Erythroblast (primary cell): Measurements from ENCODE around the gene SARDH.

Experiments used
- DNase-seq, 2 experiments: peaks; one replicate each; lab custom pipeline; 2025; lab: John Stamatoyannopoulos, UW
- GATA1 ChIP-seq: IDR thresholded peaks from 2 replicates; pipeline ENCODE4 v1.6.1; 2011; ENCODE audit warnings: low read depth, mild to moderate bottlenecking, control low read depth, low read length, moderate library complexity
- POLR2A ChIP-seq: IDR thresholded peaks from 2 replicates; pipeline ENCODE4 v1.6.1; 2011; ENCODE audit warnings: mild to moderate bottlenecking, low read length

SARDH gene

DNA sequence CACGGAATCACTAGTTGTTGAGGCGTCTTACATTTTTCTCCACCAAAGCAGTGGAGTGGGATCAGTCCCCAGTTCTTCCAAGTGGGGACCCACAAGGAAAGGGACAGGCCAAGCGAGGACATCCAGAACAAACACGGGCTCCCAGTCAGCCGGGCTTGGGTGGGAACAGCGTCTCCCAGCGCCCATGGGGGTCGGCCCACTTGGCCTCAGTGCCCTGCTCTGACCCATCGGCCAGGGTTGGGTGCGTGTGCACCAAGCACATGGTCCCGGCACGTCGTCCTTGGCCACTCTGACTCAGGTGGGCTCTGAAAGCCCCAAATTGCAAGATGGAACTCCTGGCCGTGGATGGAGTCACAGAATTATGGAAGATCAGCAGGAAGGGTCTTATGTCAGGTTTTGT, 64.1 kb downstream of the SARDH start:
- TF ChIP-seq POLR2A (no peak), GATA1 (no peak)
- DNase-seq: no peak

- TF ChIP-seq POLR2A: no peak
- TF ChIP-seq GATA1: no peak
- DNase-seq: no peak
These were observed 64.9 kb downstream of the SARDH start for GRCh38 chr9:133673258-133673655.

DNA sequence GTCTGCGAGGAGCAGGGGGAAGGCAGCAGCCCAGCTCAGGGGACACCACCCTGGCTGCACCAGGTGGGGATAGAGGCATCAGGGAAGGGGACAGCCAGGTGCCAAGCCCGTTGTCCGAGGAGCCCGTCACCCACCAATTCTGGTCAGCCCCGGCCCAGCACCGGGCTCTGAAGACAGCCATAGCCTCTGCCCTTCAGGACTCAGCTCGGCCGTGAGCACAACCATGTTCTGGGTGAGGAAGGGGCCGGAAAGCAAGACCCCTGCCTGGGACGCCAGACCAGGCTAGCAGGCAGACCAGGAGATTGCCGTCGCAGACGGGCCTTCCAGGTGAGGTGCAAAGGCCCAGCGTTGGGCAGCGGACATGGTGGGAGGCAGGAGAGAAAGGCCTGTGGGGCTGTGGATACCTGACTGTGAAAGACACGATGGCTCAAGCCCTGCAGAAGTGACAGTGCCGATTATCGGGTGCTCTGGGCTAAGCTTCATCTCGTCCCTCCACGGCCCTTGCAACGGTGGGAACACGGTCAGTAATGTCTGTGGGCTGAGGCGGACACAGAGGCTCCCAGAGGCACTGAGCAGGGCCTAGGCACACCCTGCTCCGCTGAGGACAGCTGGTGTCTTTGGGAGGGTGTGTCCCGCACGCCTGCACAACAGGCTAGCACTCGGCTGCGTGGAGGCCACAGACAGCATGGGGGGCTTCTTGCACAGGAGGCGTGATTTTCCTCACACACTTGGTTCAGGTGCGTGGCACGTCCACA, 65.5 kb downstream of the SARDH start:
- no peak for DNase-seq
- TF ChIP-seq GATA1 (no peak), POLR2A (no peak)

DNA sequence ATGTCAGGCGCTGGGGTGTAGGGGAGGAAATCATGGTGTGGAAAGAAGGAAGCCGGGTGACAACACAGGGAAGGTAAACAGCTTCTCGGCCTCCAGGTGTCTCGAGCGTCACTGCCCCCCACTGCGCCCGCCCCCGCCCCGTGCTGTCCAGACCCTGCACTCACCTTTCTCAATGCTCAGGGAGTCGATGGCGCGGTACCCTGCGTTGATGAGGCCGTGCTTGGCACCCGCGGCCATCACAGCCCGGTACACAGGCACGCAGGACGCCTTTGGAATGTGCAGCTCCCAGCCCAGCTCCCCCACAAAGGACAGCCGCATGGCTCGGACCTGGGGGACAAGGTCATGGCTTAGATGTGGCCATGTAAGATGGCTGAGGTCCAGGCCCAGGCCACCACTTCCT, 66.8 kb downstream of the SARDH start:
- DNase-seq: no peak
- no peak for TF ChIP-seq GATA1
- no peak for TF ChIP-seq POLR2A

DNA sequence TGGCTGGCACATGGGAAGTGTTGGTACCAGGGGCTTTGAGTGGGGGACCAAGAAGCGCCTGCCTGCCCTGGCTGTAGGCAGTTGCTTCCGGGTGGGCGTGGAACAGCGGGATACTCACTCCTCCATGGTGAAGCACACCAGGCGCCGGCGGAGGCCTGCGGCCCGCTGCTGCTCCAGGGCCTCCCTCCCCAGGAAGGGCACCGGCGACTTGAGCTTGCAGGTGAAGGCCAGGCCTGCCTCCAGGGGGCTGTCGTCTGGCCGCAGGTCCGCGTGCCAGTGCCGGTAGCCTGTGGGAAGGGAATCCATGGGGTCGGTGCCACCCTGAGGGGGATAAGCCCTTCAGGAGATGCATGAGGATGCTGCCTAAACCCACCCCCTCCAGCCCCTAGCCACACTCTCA, 67.7 kb downstream of the SARDH start:
- no peak for TF ChIP-seq POLR2A
- TF ChIP-seq GATA1: no peak
- DNase-seq: no peak

DNA sequence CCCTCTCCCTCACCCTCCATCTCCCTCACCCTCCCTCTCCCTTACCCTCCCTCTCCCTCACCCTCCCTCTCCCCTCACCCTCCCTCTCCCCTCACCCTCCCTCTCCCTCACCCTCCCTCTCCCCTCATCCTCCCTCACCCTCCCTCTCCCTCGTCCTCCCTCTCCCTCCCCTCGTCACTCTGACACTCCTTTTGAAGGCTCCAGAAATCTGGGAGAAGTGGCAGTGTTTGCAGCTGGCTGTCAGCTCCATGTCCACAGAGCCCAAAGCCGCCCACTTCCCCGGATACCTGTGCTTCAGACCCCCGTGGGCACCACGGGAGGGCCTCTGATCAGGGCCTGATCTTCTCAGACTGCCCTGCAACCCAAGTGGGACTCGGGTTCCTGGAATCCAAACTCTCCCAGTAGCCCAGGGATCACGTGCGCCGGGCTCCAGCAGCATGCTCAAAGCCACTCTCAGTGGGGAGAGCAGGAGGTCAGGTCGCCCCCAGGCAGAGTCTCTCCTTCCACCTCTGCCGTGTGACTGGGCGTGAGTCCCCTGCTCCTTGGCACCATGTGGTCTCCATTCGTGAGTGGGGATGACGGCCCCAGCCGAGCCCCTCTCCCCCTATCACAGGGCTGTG, 68.9 kb downstream of the SARDH start:
- no peak for DNase-seq

GRCh38 chr9:133667759-133668450, 70.2 kb downstream of the SARDH start:
- no peak for DNase-seq
- TF ChIP-seq GATA1 (no peak), POLR2A (no peak)

More for the DNA sequence above, 68.9 kb downstream of the SARDH start:
- TF ChIP-seq POLR2A (no peak), GATA1 (no peak)

DNA sequence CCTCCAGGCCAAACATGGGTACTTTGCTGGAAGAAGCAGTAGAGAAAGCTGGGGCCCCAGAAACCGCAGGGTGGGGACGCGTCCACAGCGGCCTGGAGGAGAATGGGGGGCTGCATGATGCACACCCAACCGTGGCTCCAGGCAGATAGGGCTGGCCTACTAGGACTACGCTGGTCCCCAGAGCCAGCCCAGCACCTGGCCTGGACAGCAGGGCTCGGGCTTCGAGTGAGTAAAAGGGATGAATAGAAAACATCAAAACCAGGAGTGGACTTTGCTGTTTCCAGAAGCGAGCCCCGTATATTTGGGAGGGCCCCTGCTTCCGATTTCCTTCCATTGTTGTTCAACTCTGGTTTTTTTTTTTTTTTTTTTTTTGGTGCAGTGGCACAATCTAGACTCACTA, 71.3 kb downstream of the SARDH start:
- DNase-seq: no peak
- TF ChIP-seq POLR2A (no peak), GATA1 (no peak)

DNA sequence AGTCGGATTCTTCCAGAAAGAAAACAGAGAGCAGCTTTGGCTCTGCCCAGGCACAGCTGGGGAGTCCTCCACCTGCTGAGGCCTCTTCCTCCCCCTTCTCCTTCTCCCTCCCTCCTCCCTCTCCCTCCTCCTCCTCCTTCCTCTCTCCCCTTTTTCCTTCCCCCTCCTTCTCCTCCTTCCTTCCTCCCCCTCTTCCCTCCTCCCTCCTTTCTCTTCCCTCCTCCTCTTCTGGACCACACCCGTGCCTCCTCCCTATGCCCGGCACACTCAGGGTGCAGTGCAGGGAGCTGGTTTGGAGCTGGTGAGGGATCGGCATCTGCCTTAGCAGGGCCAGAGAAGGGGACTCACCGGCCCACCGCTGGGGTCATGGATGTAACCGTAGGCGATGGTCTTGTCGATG, 71.8 kb downstream of the SARDH start:
- TF ChIP-seq POLR2A: no peak
- no peak for TF ChIP-seq GATA1
- DNase-seq: no peak

GRCh38 chr9:133665535-133665934, 72.6 kb downstream of the SARDH start:
- TF ChIP-seq GATA1: no peak
- no peak for TF ChIP-seq POLR2A
- no peak for DNase-seq

DNA sequence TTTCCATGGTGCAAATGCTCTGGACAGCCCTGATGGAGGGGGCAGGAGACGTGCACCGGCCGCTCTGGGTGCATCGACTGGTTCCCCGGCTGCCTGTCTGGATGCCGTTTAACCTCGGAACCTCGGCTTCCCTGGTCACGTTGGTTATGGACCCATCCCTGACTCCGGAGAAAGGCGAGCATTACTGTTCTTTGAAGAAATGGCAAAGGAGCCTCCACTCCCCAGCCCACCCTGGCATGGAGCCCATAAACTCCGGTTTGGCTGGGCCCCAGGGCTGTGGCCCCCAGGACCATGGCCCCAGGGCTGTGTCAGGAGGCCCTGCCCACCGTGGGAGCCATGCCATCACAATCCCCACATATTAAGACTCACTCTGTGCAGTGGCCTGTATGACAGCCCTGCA, 73.1 kb downstream of the SARDH start:
- TF ChIP-seq GATA1: no peak
- TF ChIP-seq POLR2A: no peak
- no peak for DNase-seq

DNA sequence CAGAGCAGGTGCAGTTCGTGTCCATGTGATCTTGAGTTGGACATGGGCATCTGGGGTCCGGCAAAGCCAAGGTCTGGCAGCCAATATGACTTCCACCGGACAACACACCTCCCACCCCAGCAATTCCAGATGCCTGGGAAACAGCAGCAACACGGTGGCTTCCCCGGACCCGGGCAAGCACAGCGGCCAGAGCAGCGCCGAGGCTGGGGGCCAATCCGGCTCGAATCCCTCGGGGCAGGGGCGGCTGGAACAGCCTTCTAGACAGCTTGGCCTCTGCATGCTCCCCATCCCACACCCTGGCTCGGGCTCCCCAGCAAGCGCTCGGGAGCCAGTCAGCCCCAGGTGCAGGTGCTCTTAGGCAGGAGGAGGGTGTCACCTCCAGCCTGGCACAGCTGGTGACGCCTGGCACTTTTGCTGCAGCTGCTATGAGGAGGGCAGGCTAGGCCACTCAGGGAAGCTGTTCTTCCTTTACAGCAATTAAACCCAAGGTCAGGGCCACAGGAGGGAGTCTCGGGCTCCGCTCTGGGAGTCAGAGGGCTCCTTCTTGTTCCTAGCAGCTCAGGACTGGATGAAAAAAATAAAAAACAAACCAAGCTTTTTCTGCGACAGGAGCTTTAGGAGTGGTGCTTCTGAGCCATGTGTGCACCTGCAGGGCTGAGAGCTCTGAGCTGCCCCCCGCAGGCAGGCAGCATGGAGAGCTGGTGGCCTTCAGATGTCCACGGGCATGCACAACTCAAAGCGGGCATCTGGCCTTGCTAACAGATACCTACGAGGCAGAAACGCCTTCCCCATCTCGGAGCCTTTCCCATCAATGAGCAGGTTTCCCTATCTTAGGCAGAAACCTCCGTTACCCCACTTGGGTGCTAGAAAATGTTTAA, 73.7 kb downstream of the SARDH start:
- no peak for TF ChIP-seq GATA1
- no peak for TF ChIP-seq POLR2A
- no peak for DNase-seq

DNA sequence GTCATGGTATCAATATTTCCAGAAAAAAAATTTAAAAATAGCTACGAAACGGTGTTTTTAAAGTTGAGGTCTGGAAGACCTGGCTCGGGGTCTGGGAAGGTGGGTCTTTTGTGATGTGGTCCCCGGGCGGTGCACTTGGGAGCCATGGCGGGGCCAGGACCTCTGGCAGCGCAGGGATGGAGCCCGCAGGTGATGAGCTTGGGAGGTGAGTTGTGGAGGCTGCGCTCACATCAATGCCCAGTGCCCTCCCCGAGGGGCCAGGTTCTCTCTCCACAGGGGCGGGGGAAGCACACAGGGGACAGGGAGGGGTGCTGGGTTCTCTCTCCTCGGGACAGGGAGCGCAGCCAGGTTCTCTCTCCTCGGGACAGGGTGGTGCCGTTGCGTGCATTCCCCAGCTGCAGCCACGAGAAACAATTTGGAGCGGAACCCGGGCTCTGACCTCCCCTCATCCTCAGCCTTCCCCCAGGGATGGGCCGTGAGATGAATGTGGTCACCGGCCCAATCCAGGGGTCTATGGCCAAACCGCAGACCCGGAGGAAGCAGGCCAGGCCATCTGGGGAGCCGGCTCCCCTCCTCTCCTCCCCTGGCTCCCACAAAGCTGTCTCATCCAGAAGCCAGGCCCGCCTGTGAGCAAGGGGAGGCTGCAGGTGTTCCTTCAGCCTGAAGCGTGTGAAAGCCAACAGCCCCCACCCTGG, 76.2 kb downstream of the SARDH start:
- TF ChIP-seq GATA1 (no peak), POLR2A (no peak)
- no peak for DNase-seq
